Psoas muscle (tissue), 8 donors: ENCODE data around the gene HRH1. TPM values are rescaled to one million over a fixed set of nuclear protein-coding genes. Genes with fewer than 3 reads are reported as not detected.

Experiments used
- ATAC-seq, 4 donors: fragments of 200-7000 bp; cut with Tn5 transposase; one replicate each; pipeline ENCODE4 v1.9.1; 2020; ENCODE audit warnings: moderate library complexity in 3 of 4, mild to moderate bottlenecking in 2 of 4
- DNase-seq, 2 donors: peaks; one replicate each; pipeline ENCODE4 v3.0.0-alpha.2; 2020
- H3K27ac ChIP-seq: fragments of 200-600 bp; one replicate; pipeline ENCODE4 v1.8.0; 2022
- H3K27me3 ChIP-seq, 3 donors: fragments of 200-600 bp in 1 of 3; one replicate each; pipeline versions ENCODE4 v1.6.1 to v1.8.0; 2013 to 2022; ENCODE audit warnings: low read length in 2 of 3, mild to moderate bottlenecking in 2 of 3, moderate library complexity in 1 of 3; ENCODE audit not compliant: insufficient read depth in 3 of 3
- H3K36me3 ChIP-seq, 2 donors: fragments of 200-600 bp in 1 of 2; one replicate each; pipeline versions ENCODE4 v1.6.1 to v1.8.0; 2013 to 2022; ENCODE audit warnings: low read depth in 1 of 2, mild to moderate bottlenecking in 1 of 2, moderate library complexity in 1 of 2; ENCODE audit not compliant: insufficient read depth in 1 of 2
- H3K4me1 ChIP-seq: fragments of 200-600 bp; one replicate; pipeline ENCODE4 v1.8.0; 2022
- H3K4me3 ChIP-seq: fragments of 200-600 bp; one replicate; pipeline ENCODE4 v1.8.0; 2022; ENCODE audit warnings: mild to moderate bottlenecking
- H3K9me3 ChIP-seq: fragments of 200-600 bp; one replicate; pipeline ENCODE4 v1.8.0; 2022
- WGBS, 3 donors: extraction: QIAGEN DNeasy Blood & Tissue Kit; methylation state at CpG; one replicate each; pipeline versions ENCODE4 v1.1.6 to v1.1.7; 2013; 5-methylcytosine and 5-hydroxymethylcytosine counted together
- intact Hi-C, 2 donors: fragments of 100-400 bp; cut with DNase I; formaldehyde crosslinking; loops; one replicate each; pipeline versions ENCODE4 v1.11.0 to v1.14.2; 2022
- polyA plus RNA-seq, 3 donors: library from polyadenylated mRNA; stranded (reverse); fragments of 200-250 nt; gene quantifications; one replicate each; pipeline ENCODE4 v1.2.3, GENCODE V29; 2013
- total RNA-seq, 4 donors: library from RNA; stranded (reverse); fragmentation: NEBNext Ultra II Directional in 2 of 4; extraction: Animal tissue kit (Norgen Biotek cat#: 25700) in 2 of 4; gene quantifications; one replicate each; pipeline versions ENCODE4 v1.2.1 to v1.2.4, GENCODE V29; 2021 to 2023
- TF ChIP-seq, protein P1 (sequence below): fragments of 200-600 bp; IDR thresholded peaks from one replicate; pipeline ENCODE4 v1.8.0; 2022; ENCODE audit warnings: antibody characterized with exemption
- donor health status: healthy with polysubstance abuse.
- donor health status: DM: no; HTN: no; CAD: no; lungs with moderate emphysema.
- donor health status: Bipolar disorder and iron deficiency.
- donor health status: healthy.
- donor health status: DM: yes; HTN: yes; CAD: no.
- donor health status: DM: no; HTN: no; CAD: no.
- donor health status: DM: no; HTN: no; CAD: no.
- donor health status: DM: yes; HTN: yes; CAD: no.

The HRH1 gene
- total and polyA plus RNA-seq, 7 donors, result 0.29 to 1.5 (median 1.2) TPM

GRCh38 chr3:11273891-11274291 is 119.6 kb downstream of the HRH1 start:
- intact Hi-C loops, result no loop called here
- Histone ChIP-seq H3K27me3 (no peaks in the 10 kb centered on the region), H3K27ac (peak overlapping the region; percentile 87), H3K36me3 (peaks cover 3 to 12% of the 10 kb centered on the region in 2 donors), H3K4me1 (peaks cover 18% of the 10 kb centered on the region), H3K9me3 (no peaks in the 10 kb centered on the region), H3K4me3 (peak overlapping the region; percentile 83)
- DNase-seq, result no peak
- WGBS, 3 donors, result 84 to 91% (median 85%) methylated on average over 5 of the region's 5 CpGs
- TF ChIP-seq, protein P1, sequence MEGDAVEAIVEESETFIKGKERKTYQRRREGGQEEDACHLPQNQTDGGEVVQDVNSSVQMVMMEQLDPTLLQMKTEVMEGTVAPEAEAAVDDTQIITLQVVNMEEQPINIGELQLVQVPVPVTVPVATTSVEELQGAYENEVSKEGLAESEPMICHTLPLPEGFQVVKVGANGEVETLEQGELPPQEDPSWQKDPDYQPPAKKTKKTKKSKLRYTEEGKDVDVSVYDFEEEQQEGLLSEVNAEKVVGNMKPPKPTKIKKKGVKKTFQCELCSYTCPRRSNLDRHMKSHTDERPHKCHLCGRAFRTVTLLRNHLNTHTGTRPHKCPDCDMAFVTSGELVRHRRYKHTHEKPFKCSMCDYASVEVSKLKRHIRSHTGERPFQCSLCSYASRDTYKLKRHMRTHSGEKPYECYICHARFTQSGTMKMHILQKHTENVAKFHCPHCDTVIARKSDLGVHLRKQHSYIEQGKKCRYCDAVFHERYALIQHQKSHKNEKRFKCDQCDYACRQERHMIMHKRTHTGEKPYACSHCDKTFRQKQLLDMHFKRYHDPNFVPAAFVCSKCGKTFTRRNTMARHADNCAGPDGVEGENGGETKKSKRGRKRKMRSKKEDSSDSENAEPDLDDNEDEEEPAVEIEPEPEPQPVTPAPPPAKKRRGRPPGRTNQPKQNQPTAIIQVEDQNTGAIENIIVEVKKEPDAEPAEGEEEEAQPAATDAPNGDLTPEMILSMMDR, result no peak
- no peak for ATAC-seq

DNA sequence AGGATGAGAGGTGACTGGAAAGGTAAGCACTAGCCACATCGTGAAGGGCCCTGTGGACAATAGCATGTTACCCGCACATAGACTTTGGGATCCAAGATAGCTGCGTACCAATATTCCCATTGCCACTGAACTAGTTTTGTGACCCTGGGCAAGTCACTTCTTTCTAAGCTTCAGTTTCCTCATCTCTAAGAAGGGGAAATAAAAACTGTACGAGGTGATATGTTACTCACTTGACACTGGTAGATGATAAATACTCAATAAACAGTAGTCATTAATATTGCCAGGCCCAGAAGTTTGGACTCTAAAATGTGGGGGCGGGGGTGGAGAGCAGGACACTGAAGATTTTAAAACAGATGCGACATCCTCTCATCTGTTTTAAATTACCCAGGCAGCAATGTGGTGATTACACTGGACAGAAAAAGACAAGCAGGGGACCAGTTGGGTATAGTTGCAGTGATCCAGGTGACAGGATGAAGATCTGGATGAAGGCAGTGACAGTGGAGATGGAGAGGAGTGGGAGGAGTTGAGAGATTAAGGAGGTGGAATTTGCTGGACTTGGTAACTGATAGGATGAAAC is 120.4 kb downstream of the HRH1 start:
- ATAC-seq (no peak), DNase-seq (no peak)
- no peak overlapping the region for H3K27ac ChIP-seq
- intact Hi-C loops, result no loop called here
- 86 to 90% (median 87%) methylated on average over 6 of the region's 6 CpGs for WGBS, 3 donors
- peaks cover 3 to 15% of the 10 kb centered on the region in 2 donors for H3K36me3 ChIP-seq
- TF ChIP-seq, protein P1, result no peak
- H3K4me3 ChIP-seq, result no peak overlapping the region
- H3K9me3 ChIP-seq, result no peaks in the 10 kb centered on the region
- no peaks in the 10 kb centered on the region for H3K27me3 ChIP-seq
- H3K4me1 ChIP-seq, result peaks cover 18% of the 10 kb centered on the region

DNA sequence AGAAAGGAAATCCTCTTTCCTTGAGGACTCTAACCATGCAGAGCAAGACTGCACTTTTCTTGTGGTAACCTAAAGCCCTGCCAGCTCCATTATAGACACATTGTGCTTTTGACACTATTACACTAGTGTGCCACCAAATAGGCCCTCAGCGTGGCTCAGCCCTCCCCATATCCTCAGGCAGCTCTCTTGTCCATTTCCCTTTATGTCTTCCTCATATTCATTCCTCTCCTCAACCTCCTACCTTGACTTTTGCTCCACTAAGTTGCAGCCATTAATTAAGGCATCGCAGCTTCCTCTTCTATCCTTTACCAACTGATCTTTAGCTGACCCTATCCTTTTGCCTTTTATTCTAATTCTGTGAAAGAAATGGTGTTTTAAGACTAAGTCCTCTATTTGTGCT is 121.6 kb downstream of the HRH1 start:
- 49 to 81% (median 50%) methylated on average over 2 of the region's 2 CpGs for WGBS, 3 donors
- Histone ChIP-seq H3K9me3 (no peaks in the 10 kb centered on the region), H3K4me1 (peaks cover 18% of the 10 kb centered on the region), H3K27ac (no peak overlapping the region), H3K36me3 (peaks cover 3 to 19% of the 10 kb centered on the region in 2 donors), H3K27me3 (no peaks in the 10 kb centered on the region), H3K4me3 (no peak overlapping the region)
- intact Hi-C loops, result no loop called here
- ATAC-seq (no peak), DNase-seq (no peak)
- TF ChIP-seq, protein P1, result no peak

- TF ChIP-seq, protein P1, result no peak
These were observed 122.6 kb downstream of the HRH1 start for GRCh38 chr3:11276901-11277300.

More at GRCh38 chr3:11276901-11277300, 122.6 kb downstream of the HRH1 start:
- Histone ChIP-seq H3K4me1 (peaks cover 15% of the 10 kb centered on the region), H3K27ac (no peak overlapping the region), H3K36me3 (peaks cover 3 to 24% of the 10 kb centered on the region in 2 donors), H3K9me3 (no peaks in the 10 kb centered on the region), H3K4me3 (no peak overlapping the region), H3K27me3 (no peaks in the 10 kb centered on the region)
- ATAC-seq, result no peak
- DNase-seq, result no peak
- intact Hi-C loops, result no loop called here
- 85 to 93% (median 90%) methylated on average over 2 of the region's 2 CpGs for WGBS, 3 donors
